Transverse colon (tissue), 4 donors: Measurements from ENCODE around the gene ARHGAP1. TPM values are rescaled to one million over a fixed set of nuclear protein-coding genes. Genes with fewer than 3 reads are reported as not detected.

Experiments
- DNase-seq: peaks from one replicate; pipeline ENCODE4 v3.0.0-alpha.2; 2019
- H3K27ac ChIP-seq, 4 donors: fragments of 200-600 bp; sonication (generic); 2 replicates each; pipeline ENCODE4 v1.5.1; 2016 to 2018; ENCODE audit warnings: inconsistent platforms in 4 of 4
- H3K27me3 ChIP-seq: fragments of 200-600 bp; sonication (generic); 2 replicates; pipeline ENCODE4 v1.5.1; 2017; ENCODE audit warnings: inconsistent platforms
- H3K36me3 ChIP-seq, 4 donors: fragments of 200-600 bp; sonication (generic); 2 replicates each; pipeline ENCODE4 v1.5.1; 2017 to 2019; ENCODE audit warnings: inconsistent platforms in 4 of 4
- H3K4me1 ChIP-seq, 4 donors: fragments of 200-600 bp; sonication (generic); 2 replicates each; pipeline ENCODE4 v1.5.1; 2017 to 2020; ENCODE audit warnings: inconsistent platforms in 4 of 4
- H3K4me3 ChIP-seq, 4 donors: fragments of 200-600 bp; sonication (generic); 1 replicate in 1 of 4; 2 replicates in 3 of 4; pipeline versions ENCODE4 v1.5.1 to v1.6.1; 2017 to 2019; ENCODE audit warnings: inconsistent platforms in 4 of 4
- H3K9me3 ChIP-seq, 2 donors: fragments of 200-600 bp; sonication (generic); 2 replicates each; pipeline ENCODE4 v1.5.1; 2017 to 2019; ENCODE audit warnings: inconsistent platforms in 2 of 2
- EP300 ChIP-seq: sonication (generic); formaldehyde crosslinking; IDR thresholded peaks from one replicate; pipeline ENCODE4 v1.6.1; 2017; ENCODE audit warnings: antibody characterized with exemption, low read depth
- POLR2A ChIP-seq: fragments of 450-650 bp; IDR thresholded peaks from one replicate; pipeline ENCODE4 v1.6.1; 2016; ENCODE audit warnings: antibody characterized with exemption, mild to moderate bottlenecking, moderate library complexity
- POLR2AphosphoS5 ChIP-seq, 3 donors: sonication (generic); formaldehyde crosslinking; IDR thresholded peaks; one replicate each; pipeline ENCODE4 v1.6.1; 2016; ENCODE audit warnings: antibody characterized with exemption in 3 of 3
- WGBS, 2 donors: methylation state at CpG; one replicate each; pipeline ENCODE4 v1.1.5; 2018; ENCODE audit warnings: low coverage in 1 of 2; 5-methylcytosine and 5-hydroxymethylcytosine counted together
- in situ Hi-C, 4 donors: fragments of 200-750 bp; cut with MboI; loops; one replicate each; pipeline versions ENCODE4 v1.15.0 to v1.15.1; 2017; ENCODE audit warnings: low sequenced_read_pairs in 3 of 4, low pct_ligation_motif_present in 1 of 4, low pct_unique_long_range_greater_than_20kb in 1 of 4
- intact Hi-C: fragments of 100-400 bp; cut with DNase I; formaldehyde crosslinking; loops from one replicate; pipeline ENCODE4 v1.15.1; 2023; ENCODE audit warnings: low total_unique reads
- total RNA-seq, 4 donors: library from RNA; depleted of rRNA; stranded (reverse); fragments of >200 nt; gene quantifications; one replicate each; pipeline ENCODE4 v1.1.0, GENCODE V29; 2016
- TF ChIP-seq, protein P1 (sequence below), 5 experiments: fragments of 200-600 bp in 3 of 5; fragments of 450-650 bp in 2 of 5; sonication (generic) in 3 of 5; IDR thresholded peaks; 1 replicate in 2 of 5; 2 replicates in 3 of 5; pipeline ENCODE4 v1.5.1; 2016 to 2017; ENCODE audit warnings: antibody characterized with exemption in 5 of 5, inconsistent platforms in 3 of 5, mild to moderate bottlenecking in 2 of 5, moderate library complexity in 1 of 5

ARHGAP1 gene
- total RNA-seq, 4 donors from 2014 or later = 48.6 to 69.5 (median 50.9) TPM

DNA sequence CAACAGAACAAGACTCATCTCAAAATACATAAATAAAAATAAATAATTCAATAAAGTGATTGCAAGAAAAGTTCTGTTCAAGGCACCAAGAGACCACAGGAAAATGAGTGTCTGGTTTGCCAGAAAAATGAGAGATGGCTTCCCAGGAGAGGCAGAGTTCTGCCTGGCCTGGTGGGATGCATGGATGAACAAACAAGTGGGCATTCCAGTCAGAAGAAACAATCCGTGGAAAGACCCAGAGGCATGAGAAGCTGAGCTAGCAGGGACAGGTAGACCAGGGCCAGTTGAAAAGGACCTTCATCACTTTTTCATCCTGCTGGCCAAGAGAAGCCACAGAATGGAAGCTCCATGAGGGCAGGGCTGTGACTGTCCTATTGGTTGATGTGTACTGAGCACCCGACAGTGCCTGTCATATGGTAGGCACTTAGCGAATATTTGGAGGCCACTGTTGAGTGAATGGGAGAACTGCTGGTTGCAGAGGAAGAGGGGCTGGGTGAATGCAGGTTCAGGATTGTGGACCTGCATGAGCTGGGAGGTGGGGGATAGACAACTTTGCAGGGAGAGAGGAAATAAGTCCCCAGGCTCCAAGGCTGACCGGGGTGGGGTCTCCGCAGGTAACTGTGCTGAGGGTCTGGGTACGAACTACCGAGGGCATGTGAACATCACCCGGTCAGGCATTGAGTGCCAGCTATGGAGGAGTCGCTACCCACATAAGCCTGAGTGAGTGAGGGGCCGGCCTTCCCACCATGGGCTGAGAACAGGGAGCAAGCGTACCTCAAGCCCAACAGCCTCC, 22.3 kb upstream of the ARHGAP1 start:
- in situ Hi-C loops = no loop called here
- H3K4me1 ChIP-seq = peaks cover 0 to 9% (median 4%) of the 10 kb centered on the region in 4 donors
- H3K9me3 ChIP-seq = no peaks in the 10 kb centered on the region
- no peak for DNase-seq
- no peak overlapping the region for H3K4me3 ChIP-seq
- no peak for TF ChIP-seq POLR2A
- TF ChIP-seq EP300 = no peak
- no peak for TF ChIP-seq POLR2AphosphoS5 (IDR thresholded peaks at IDR 0.05)
- TF ChIP-seq, protein P1, sequence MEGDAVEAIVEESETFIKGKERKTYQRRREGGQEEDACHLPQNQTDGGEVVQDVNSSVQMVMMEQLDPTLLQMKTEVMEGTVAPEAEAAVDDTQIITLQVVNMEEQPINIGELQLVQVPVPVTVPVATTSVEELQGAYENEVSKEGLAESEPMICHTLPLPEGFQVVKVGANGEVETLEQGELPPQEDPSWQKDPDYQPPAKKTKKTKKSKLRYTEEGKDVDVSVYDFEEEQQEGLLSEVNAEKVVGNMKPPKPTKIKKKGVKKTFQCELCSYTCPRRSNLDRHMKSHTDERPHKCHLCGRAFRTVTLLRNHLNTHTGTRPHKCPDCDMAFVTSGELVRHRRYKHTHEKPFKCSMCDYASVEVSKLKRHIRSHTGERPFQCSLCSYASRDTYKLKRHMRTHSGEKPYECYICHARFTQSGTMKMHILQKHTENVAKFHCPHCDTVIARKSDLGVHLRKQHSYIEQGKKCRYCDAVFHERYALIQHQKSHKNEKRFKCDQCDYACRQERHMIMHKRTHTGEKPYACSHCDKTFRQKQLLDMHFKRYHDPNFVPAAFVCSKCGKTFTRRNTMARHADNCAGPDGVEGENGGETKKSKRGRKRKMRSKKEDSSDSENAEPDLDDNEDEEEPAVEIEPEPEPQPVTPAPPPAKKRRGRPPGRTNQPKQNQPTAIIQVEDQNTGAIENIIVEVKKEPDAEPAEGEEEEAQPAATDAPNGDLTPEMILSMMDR (IDR thresholded peaks at IDR 0.05) = no peak
- no peak overlapping the region for H3K27ac ChIP-seq
- WGBS, 2 donors = 87% methylated on average over 11 of the region's 11 CpGs; no CpG with 5 or more reads in 1 of the 2 donors
- no peaks in the 10 kb centered on the region for H3K36me3 ChIP-seq
- intact Hi-C loops = no loop called here
- no peaks in the 10 kb centered on the region for H3K27me3 ChIP-seq

DNA sequence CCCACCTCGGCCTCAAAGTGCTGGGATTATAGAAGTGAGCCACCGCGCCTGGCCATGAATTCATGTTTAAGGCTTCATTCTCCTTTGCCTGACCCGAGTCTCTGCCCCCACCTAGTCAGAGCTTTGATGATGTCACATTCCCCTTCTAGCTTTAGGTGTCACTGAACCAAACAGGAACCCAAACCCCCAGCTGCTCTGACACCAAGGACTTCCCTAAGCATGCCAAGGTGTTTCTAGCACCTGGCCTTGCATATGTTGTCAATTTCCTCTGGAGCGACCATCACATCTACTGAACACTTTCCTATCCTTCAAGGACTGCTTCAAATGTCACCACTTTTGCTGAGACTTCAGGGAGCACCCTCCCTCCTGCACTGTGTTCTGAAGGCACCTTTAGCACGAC, 20.9 kb upstream of the ARHGAP1 start:
- Histone ChIP-seq H3K4me1 (peaks cover 0 to 12% (median 5%) of the 10 kb centered on the region in 4 donors), H3K27me3 (no peaks in the 10 kb centered on the region), H3K4me3 (no peak overlapping the region), H3K36me3 (no peaks in the 10 kb centered on the region), H3K27ac (no peak overlapping the region), H3K9me3 (no peaks in the 10 kb centered on the region)
- no peak for DNase-seq
- 79% methylated on average over 6 of the region's 6 CpGs for WGBS, 2 donors
- TF ChIP-seq, protein P1 (IDR thresholded peaks at IDR 0.05) = no peak
- TF ChIP-seq POLR2A (no peak), EP300 (no peak), POLR2AphosphoS5 (IDR thresholded peaks at IDR 0.05) (no peak)
- intact Hi-C loops = no loop called here
- in situ Hi-C loops = no loop called here

DNA sequence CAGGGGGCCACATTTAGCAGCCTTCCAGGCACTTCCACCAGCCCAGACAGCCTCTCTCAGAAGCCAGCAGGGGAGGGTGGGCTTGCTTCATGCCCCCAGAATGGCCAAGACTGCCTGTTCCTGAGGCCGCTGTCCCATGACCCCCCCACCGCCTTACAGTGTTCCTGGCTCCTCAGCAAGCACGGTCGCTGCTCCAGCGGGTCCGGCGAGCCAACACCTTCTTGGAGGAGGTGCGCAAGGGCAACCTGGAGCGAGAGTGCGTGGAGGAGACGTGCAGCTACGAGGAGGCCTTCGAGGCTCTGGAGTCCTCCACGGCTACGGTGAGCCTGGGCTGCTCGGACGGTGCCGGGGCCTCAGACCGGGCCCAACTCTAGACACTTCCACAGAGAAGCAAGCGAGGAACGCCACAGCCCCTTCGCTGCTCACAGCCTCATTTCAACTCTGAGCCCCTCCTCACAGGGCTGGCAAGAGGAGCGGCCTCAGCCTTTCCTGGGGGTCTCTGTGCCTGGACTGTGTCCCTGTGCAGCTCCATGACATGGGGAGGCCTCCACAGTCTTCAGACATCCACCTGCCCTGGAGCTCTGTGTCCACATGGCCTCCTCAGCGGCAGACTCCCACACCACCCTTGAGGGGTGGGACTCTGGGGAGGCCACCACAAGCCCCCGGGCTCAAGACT, 19.3 kb upstream of the ARHGAP1 start:
- no peaks in the 10 kb centered on the region for H3K36me3 ChIP-seq
- no peak overlapping the region for H3K4me3 ChIP-seq
- TF ChIP-seq POLR2AphosphoS5 (IDR thresholded peaks at IDR 0.05) = no peak
- no peak for TF ChIP-seq POLR2A
- TF ChIP-seq, protein P1 (IDR thresholded peaks at IDR 0.05) = no peak
- no peak for TF ChIP-seq EP300
- DNase-seq = no peak
- no peaks in the 10 kb centered on the region for H3K27me3 ChIP-seq
- in situ Hi-C loops (no loop called here), intact Hi-C loops (no loop called here)
- no peaks in the 10 kb centered on the region for H3K9me3 ChIP-seq
- WGBS, 2 donors = 80 to 88% methylated on average over 4 to 25 of the region's 25 CpGs
- H3K4me1 ChIP-seq = peaks cover 0 to 12% (median 5%) of the 10 kb centered on the region in 4 donors
- H3K27ac ChIP-seq = no peak overlapping the region

DNA sequence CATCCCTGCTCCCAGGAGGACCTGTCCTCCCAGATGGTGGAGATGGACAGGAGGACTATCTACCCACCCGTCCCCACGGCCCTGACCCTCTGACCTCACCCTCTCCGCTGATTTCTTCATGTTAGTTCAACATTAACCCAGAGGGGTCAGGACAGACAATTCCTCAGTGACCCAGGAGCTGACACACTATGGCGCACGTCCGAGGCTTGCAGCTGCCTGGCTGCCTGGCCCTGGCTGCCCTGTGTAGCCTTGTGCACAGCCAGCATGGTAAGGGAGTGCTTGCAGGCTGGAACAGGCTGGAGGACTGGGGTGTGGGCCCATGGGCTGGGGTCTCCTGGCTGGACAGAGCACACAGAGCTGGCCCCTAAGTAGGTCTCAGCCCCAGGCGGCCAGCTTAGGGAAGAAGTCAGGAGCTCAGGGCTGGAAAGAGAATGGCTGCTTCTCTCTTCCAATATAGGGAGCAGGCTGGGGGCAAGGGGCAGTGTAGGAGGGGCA, 18.7 kb upstream of the ARHGAP1 start, which contains the start of gene F2:
Gene F2, plus strand, starts transcription at position 166 of the 495 bp plus-strand sequence. Its CDS starts 23 bp downstream, at position 189.
- Histone ChIP-seq H3K4me1 (peaks cover 0 to 12% (median 5%) of the 10 kb centered on the region in 4 donors), H3K27ac (peak within 1 kb of the TSS in 3 of 4 donors; percentile 49 to 59 (median 51)), H3K4me3 (no peak within 1 kb of the TSS), H3K36me3 (no peaks in the 10 kb centered on the region), H3K9me3 (no peaks in the 10 kb centered on the region), H3K27me3 (no peaks in the 10 kb centered on the region)
- in situ Hi-C loops = no loop called here
- intact Hi-C loops = no loop called here
- DNase-seq = no peak
- WGBS, 2 donors = 66% methylated on average over 7 of the region's 7 CpGs; no CpG with 5 or more reads in 1 of the 2 donors
- no peak for TF ChIP-seq EP300
